Cardiac muscle cell (in vitro differentiated cells and primary cell): ENCODE data around the gene CDK4. TPM values are rescaled to one million over a fixed set of nuclear protein-coding genes. Genes with fewer than 3 reads are reported as not detected.

Experiments used
- DNase-seq, 2 donors: peaks; one replicate each; pipeline versions ENCODE4 v3.0.0 to v3.0.0-alpha.2; 2010 to 2017; ENCODE audit warnings: low read depth in 1 of 2, low spot score in 1 of 2
- H3K27ac ChIP-seq: fragments of 200-600 bp; sonication (generic); 2 replicates; pipeline ENCODE4 v1.5.1; 2016
- H3K27me3 ChIP-seq: fragments of 200-600 bp; sonication (generic); 2 replicates; pipeline ENCODE4 v1.6.0; 2016; ENCODE audit warnings: control low read depth
- H3K36me3 ChIP-seq: fragments of 200-600 bp; sonication (generic); 2 replicates; pipeline ENCODE4 v1.5.1; 2016; ENCODE audit warnings: control low read depth
- H3K4me1 ChIP-seq: fragments of 200-600 bp; sonication (generic); 2 replicates; pipeline ENCODE4 v1.8.1; 2017; ENCODE audit warnings: low read depth, mild to moderate bottlenecking, mixed run types
- H3K4me3 ChIP-seq: fragments of 200-600 bp; sonication (generic); 2 replicates; pipeline ENCODE4 v1.5.1; 2016; ENCODE audit warnings: mild to moderate bottlenecking
- H3K9me3 ChIP-seq: fragments of 200-600 bp; sonication (generic); 2 replicates; pipeline ENCODE4 v1.5.1; 2017; ENCODE audit warnings: low read depth, mild to moderate bottlenecking, control low read depth
- polyA plus RNA-seq: library from polyadenylated mRNA; unstranded; fragments of >200 nt; fragmentation: Nextera tagmentation; extraction: Ambion mirVana; gene quantifications from 2 replicates; pipeline ENCODE4 v1.2.1, GENCODE V29; 2016
- total RNA-seq: library from RNA; depleted of rRNA; stranded (reverse); fragments of >200 nt; gene quantifications from 2 replicates; pipeline ENCODE4 v1.2.3, GENCODE V29; 2016
- TF ChIP-seq, protein P1 (sequence below): IDR thresholded peaks from 2 replicates; pipeline ENCODE4 v1.5.1; 2012; ENCODE audit warnings: low read depth, mild to moderate bottlenecking, low read length

CDK4 gene
- total and polyA plus RNA-seq, 2 experiments from 2014 or later: 75.8 to 172 TPM

DNA sequence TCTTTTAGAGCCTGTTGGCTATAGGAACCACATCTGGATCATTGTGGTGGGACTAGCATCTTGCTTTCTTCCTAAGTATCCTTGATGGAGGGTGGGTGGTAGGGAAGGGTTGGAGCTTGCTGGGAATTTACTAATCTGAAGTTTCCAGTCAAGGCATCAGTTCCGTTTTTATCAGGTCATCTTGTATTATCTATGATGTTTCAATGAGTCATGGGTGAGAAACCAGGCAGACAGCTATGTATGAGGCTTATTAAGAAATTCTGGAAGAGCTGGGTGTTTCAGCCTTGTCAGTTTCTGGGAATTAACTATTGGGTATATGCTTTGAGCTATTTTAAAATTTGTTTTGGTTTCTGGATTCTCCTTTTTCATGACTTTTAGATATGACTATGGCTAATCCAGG, 41.8 kb upstream of the CDK4 start:
- Histone ChIP-seq H3K27me3 (no peaks in the 10 kb centered on the region), H3K4me3 (no peak overlapping the region), H3K36me3 (peaks cover 58% of the 10 kb centered on the region), H3K4me1 (no peaks in the 10 kb centered on the region), H3K27ac (no peak overlapping the region), H3K9me3 (no peaks in the 10 kb centered on the region)
- TF ChIP-seq, protein P1, sequence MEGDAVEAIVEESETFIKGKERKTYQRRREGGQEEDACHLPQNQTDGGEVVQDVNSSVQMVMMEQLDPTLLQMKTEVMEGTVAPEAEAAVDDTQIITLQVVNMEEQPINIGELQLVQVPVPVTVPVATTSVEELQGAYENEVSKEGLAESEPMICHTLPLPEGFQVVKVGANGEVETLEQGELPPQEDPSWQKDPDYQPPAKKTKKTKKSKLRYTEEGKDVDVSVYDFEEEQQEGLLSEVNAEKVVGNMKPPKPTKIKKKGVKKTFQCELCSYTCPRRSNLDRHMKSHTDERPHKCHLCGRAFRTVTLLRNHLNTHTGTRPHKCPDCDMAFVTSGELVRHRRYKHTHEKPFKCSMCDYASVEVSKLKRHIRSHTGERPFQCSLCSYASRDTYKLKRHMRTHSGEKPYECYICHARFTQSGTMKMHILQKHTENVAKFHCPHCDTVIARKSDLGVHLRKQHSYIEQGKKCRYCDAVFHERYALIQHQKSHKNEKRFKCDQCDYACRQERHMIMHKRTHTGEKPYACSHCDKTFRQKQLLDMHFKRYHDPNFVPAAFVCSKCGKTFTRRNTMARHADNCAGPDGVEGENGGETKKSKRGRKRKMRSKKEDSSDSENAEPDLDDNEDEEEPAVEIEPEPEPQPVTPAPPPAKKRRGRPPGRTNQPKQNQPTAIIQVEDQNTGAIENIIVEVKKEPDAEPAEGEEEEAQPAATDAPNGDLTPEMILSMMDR: no peak
- peak in 1 of 2 donors; percentile 79 for DNase-seq

DNA sequence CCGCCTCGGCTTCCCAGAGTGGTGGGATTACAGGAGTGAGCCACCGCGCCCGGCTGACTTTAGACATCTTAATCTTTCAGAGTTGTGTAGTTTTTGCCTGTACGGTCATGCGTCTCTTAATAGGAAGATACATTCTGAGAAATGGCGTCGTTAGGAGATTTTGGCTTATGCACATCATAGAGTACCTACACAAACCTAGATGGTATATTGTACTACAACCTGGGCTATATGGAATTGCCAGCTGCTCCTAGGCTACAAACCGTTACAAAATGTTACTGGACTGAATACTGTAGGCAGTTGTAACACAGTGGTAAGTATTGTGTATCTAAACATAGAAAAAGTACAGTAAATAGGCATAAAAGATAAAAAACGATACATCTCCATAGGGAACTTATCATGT, 31.8 kb upstream of the CDK4 start:
- Histone ChIP-seq H3K4me3 (peak overlapping the region; percentile 99), H3K4me1 (peaks cover 6% of the 10 kb centered on the region), H3K9me3 (no peaks in the 10 kb centered on the region), H3K27me3 (no peaks in the 10 kb centered on the region), H3K27ac (no peak overlapping the region), H3K36me3 (peaks cover 15% of the 10 kb centered on the region)
- TF ChIP-seq, protein P1: no peak
- no peak for DNase-seq

DNA sequence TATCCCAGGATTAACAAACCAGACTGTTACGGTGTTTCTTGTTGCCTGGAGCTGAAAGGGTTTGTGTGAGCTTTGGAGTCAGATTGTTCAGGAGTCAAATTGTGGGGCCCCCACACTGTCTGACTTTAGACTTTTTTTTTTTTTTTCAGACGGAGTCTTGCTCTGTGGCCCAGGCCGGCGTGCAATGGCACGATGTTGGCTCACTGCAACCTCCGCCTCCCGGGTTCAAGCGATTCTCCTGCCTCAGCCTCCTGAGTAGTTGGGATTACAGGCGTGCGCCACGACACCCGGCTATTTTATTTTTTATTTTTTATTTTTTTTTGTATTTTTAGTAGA, 31.3 kb upstream of the CDK4 start:
- Histone ChIP-seq H3K9me3 (no peaks in the 10 kb centered on the region), H3K4me3 (peak overlapping the region; percentile 99), H3K27ac (no peak overlapping the region), H3K4me1 (peaks cover 6% of the 10 kb centered on the region), H3K36me3 (peaks cover 15% of the 10 kb centered on the region), H3K27me3 (no peaks in the 10 kb centered on the region)
- TF ChIP-seq, protein P1: no peak
- DNase-seq: no peak

DNA sequence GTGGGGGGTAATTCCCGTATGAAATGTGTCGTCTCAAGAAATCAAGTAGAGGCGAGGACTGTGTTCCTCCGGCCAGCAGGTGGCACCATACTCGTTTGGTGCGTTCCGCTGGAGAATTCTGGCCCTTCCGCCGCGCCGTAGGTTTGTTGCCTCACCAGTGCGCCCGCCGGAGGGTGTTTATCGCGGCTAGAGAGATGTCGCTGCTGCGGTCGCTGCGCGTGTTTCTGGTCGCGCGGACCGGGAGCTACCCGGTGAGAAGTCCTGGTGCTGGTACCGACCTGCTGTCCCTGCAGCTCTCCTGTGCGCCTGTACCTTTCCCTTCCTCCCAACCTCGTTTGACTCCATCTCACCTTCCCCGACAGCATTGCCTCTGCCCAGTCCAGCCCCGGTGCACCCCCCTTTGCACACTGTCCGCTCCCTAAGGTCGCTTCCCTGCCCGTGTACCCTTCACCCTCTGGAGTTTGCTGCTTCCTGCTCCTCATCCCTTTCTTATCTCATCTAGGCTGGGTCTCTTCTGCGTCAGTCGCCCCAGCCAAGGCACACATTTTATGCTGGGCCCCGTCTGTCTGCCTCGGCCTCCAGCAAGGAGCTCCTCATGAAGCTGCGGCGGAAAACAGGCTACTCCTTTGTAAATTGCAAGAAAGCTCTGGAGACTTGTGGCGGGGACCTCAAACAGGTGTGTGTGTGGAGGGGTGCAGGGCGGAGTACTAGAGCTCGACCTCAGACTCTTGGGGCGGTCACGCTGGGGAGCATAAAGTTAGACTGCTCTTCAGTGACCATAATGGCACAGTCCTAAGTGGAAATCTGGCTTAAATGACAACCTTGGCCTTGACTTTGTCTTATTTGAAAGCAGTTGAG, 30.7 kb upstream of the CDK4 start, which contains the start of gene TSFM:
Gene TSFM (plus strand): TSS at position 180 of the 858 bp plus-strand sequence. CDS start 15 bp downstream, at position 195.
- DNase-seq: peak; percentile 96 to 98
- H3K4me1 ChIP-seq: peaks cover 6% of the 10 kb centered on the region
- H3K36me3 ChIP-seq: peaks cover 15% of the 10 kb centered on the region
- H3K9me3 ChIP-seq: no peaks in the 10 kb centered on the region
- peak within 1 kb of the TSS; percentile 46 for H3K27ac ChIP-seq
- peak within 1 kb of the TSS; percentile 99 for H3K4me3 ChIP-seq
- TF ChIP-seq, protein P1: peak; percentile 90
- H3K27me3 ChIP-seq: no peaks in the 10 kb centered on the region

DNA sequence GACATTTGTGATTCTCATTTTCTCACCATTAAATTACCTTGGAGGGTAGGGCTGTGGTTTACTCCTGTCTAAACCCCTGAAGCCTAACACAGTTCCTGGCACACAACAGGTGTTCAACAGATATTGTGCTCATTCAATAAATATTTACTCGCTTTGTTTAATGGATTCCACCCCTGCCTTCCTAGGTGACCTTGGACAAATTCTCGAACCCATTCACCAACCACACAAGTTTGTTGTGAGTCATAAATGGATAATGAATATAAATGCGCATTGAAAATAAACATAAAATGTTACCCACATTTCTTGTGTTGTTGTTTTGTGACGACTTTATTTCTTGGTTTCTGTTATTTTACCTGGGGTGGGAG, 30.1 kb upstream of the CDK4 start:
- TF ChIP-seq, protein P1: no peak
- Histone ChIP-seq H3K4me3 (no peak overlapping the region), H3K36me3 (peaks cover 14% of the 10 kb centered on the region), H3K4me1 (peaks cover 6% of the 10 kb centered on the region), H3K27ac (no peak overlapping the region), H3K27me3 (no peaks in the 10 kb centered on the region), H3K9me3 (no peaks in the 10 kb centered on the region)
- DNase-seq: no peak
